CD14-positive monocyte (primary cell): ENCODE data around the gene CARMIL1. TPM values are rescaled to one million over a fixed set of nuclear protein-coding genes. Genes with fewer than 3 reads are reported as not detected.

Experiments used
- DNase-seq, 3 donors: peaks; one replicate each; pipeline ENCODE4 v3.0.0-alpha.2; 2011 to 2022
- H2AFZ ChIP-seq: 2 replicates; pipeline ENCODE4 v1.6.0; 2012; ENCODE audit warnings: mild to moderate bottlenecking, low read depth, low read length, inconsistent platforms; ENCODE audit not compliant: insufficient read depth, poor library complexity, severe bottlenecking
- H3K27ac ChIP-seq, 2 donors: 1 replicate in 1 of 2; 2 replicates in 1 of 2; pipeline ENCODE4 v1.5.1; 2012 to 2013; ENCODE audit warnings: low read length in 2 of 2, control low read depth in 1 of 2, inconsistent platforms in 1 of 2, low read depth in 1 of 2, mild to moderate bottlenecking in 1 of 2
- H3K27me3 ChIP-seq, 2 donors: one replicate each; pipeline versions ENCODE4 v1.6.0 to v1.6.1; 2011 to 2013; ENCODE audit warnings: low read length in 2 of 2; ENCODE audit not compliant: control insufficient read depth in 2 of 2, insufficient read depth in 2 of 2
- H3K36me3 ChIP-seq, 2 donors: replicated peaks in 1 of 2; 1 replicate in 1 of 2; 2 replicates in 1 of 2; pipeline versions ENCODE4 v1.5.1 to v1.6.1; 2012 to 2013; ENCODE audit warnings: low read length in 2 of 2, control low read depth in 1 of 2, inconsistent platforms in 1 of 2, mild to moderate bottlenecking in 1 of 2; ENCODE audit not compliant: insufficient read depth in 2 of 2, control insufficient read depth in 1 of 2
- H3K4me1 ChIP-seq, 2 donors: 1 replicate in 1 of 2; 2 replicates in 1 of 2; pipeline versions ENCODE4 v1.5.1 to v1.6.1; 2012 to 2013; ENCODE audit warnings: low read length in 2 of 2, control low read depth in 1 of 2, inconsistent platforms in 1 of 2, mild to moderate bottlenecking in 1 of 2, moderate library complexity in 1 of 2; ENCODE audit not compliant: insufficient read depth in 2 of 2, control insufficient read depth in 1 of 2
- H3K4me2 ChIP-seq: replicated peaks from 2 replicates; pipeline ENCODE3; 2012; ENCODE audit warnings: low read length, moderate library complexity, mild to moderate bottlenecking; ENCODE audit not compliant: poor library complexity, severe bottlenecking; ENCODE audit errors: extremely low read depth
- H3K4me3 ChIP-seq, 3 experiments: fragments of 200-600 bp in 1 of 3; sonication (generic) in 1 of 3; replicated peaks in 1 of 3; 1 replicate in 2 of 3; 2 replicates in 1 of 3; pipeline ENCODE4 v1.5.1; 2011 to 2013; ENCODE audit warnings: low read length in 3 of 3, mild to moderate bottlenecking in 3 of 3, control low read depth in 2 of 3, low read depth in 2 of 3, inconsistent platforms in 1 of 3, moderate library complexity in 1 of 3
- H3K79me2 ChIP-seq: 2 replicates; pipeline ENCODE4 v1.6.0; 2012; ENCODE audit warnings: mild to moderate bottlenecking, control low read depth, inconsistent platforms, low read length, moderate library complexity; ENCODE audit not compliant: insufficient read depth
- H3K9ac ChIP-seq: 2 replicates; pipeline ENCODE4 v1.6.0; 2017; ENCODE audit warnings: low read length, mild to moderate bottlenecking; ENCODE audit not compliant: insufficient read depth, poor library complexity, severe bottlenecking
- H3K9me3 ChIP-seq, 2 donors: replicated peaks in 1 of 2; 1 replicate in 1 of 2; 2 replicates in 1 of 2; pipeline versions ENCODE4 v1.5.1 to v1.6.1; 2012 to 2013; ENCODE audit warnings: low read length in 2 of 2, control low read depth in 1 of 2; ENCODE audit not compliant: control insufficient read depth in 1 of 2, insufficient read depth in 1 of 2
- H4K20me1 ChIP-seq: 2 replicates; pipeline ENCODE4 v1.6.0; 2012; ENCODE audit warnings: mild to moderate bottlenecking, low read length, control low read depth, moderate library complexity; ENCODE audit not compliant: insufficient read depth
- H3K27ac Mint-ChIP-seq, 7 donors: one replicate each; pipeline ENCODE4 v1.8.0; 2020; ENCODE audit warnings: mild to moderate bottlenecking in 7 of 7, mixed read lengths in 7 of 7, moderate library complexity in 6 of 7, inconsistent platforms in 2 of 7
- H3K27me3 Mint-ChIP-seq, 3 donors: one replicate each; pipeline ENCODE4 v1.8.0; 2021 to 2022; ENCODE audit warnings: low read depth in 3 of 3, mild to moderate bottlenecking in 3 of 3, mixed read lengths in 3 of 3, moderate library complexity in 3 of 3, inconsistent platforms in 1 of 3
- H3K36me3 Mint-ChIP-seq, 2 donors: one replicate each; pipeline ENCODE4 v1.8.0; 2020; ENCODE audit warnings: mixed read lengths in 2 of 2, inconsistent platforms in 1 of 2, mild to moderate bottlenecking in 1 of 2
- H3K4me1 Mint-ChIP-seq: one replicate; pipeline ENCODE4 v1.8.0; 2020; ENCODE audit warnings: mild to moderate bottlenecking, mixed read lengths
- H3K4me3 Mint-ChIP-seq, 2 donors: one replicate each; pipeline ENCODE4 v1.8.0; 2020; ENCODE audit warnings: mild to moderate bottlenecking in 2 of 2, mixed read lengths in 2 of 2, moderate library complexity in 1 of 2
- H3K9me3 Mint-ChIP-seq, 7 donors: one replicate each; pipeline ENCODE4 v1.8.0; 2020 to 2022; ENCODE audit warnings: mixed read lengths in 7 of 7, mild to moderate bottlenecking in 6 of 7, moderate library complexity in 6 of 7, inconsistent platforms in 2 of 7
- CTCF ChIP-seq: fragments of 200-600 bp; IDR thresholded peaks from one replicate; pipeline ENCODE4 v1.8.0; 2022; ENCODE audit warnings: antibody characterized with exemption, mild to moderate bottlenecking
- WGBS: methylation state at CpG from one replicate; pipeline ENCODE4 v1.1.5; 2013; ENCODE audit warnings: missing lambda C conversion rate; ENCODE audit not compliant: insufficient coverage; 5-methylcytosine and 5-hydroxymethylcytosine counted together
- intact Hi-C, 2 donors: fragments of 100-400 bp; cut with micrococcal nuclease; formaldehyde crosslinking; loops; one replicate each; pipeline versions ENCODE4 v1.15.0 to v1.15.1; 2023
- polyA minus RNA-seq: library from RNA; depleted of rRNA, polyadenylated mRNA; stranded (reverse); fragments of >200 nt; gene quantifications from 2 replicates; pipeline ENCODE4 v1.2.3, GENCODE V29; 2012
- polyA plus RNA-seq, 3 donors: library from polyadenylated mRNA; depleted of rRNA in 1 of 3; unstranded in 2 of 3; stranded (reverse) in 1 of 3; fragments of 300-500 nt in 2 of 3; fragments of >200 nt in 1 of 3; fragmentation: Illumina TruSeq in 2 of 3; gene quantifications; 1 replicate in 2 of 3; 2 replicates in 1 of 3; pipeline ENCODE4 v1.2.3, GENCODE V29; 2012 to 2021
- total RNA-seq, 12 experiments: library from RNA in 1 of 12; stranded (reverse) in 1 of 12; fragments of 120-200 nt in 1 of 12; gene quantifications; one replicate each; pipeline ENCODE4 v1.2.4 and lab custom pipeline; 2013 to 2026; ENCODE audit warnings: mixed read lengths in 6 of 12, inconsistent platforms in 1 of 12

Gene CARMIL1
- 2.3 TPM for total RNA-seq (2013)
- polyA plus RNA-seq (under 1 TPM; 0.30 to 0.49 (median 0.41) TPM), polyA minus RNA-seq (1.2 TPM in 2 replicates), total RNA-seq (lab: John Stamatoyannopoulos, UW) (2.3 to 16.6 (median 6.4) reads per million in 11 experiments)

- peaks cover 0 to 4% of the 10 kb centered on the region in 2 donors for H3K36me3 Mint-ChIP-seq
- Histone ChIP-seq H3K9ac (peak within 1 kb of the TSS; percentile 68), H3K9me3 (no peaks in the 10 kb centered on the region), H3K27me3 (peaks cover 0 to 5% of the 10 kb centered on the region in 2 donors), H3K4me3 (peak within 1 kb of the TSS; percentile 56 to 95 (median 88)), H3K79me2 (no peaks in the 10 kb centered on the region), H3K4me1 (peaks cover 17 to 23% of the 10 kb centered on the region in 2 donors), H3K4me2 (peak within 1 kb of the TSS; percentile 90), H2AFZ (peak within 1 kb of the TSS; percentile 88), H4K20me1 (no peaks in the 10 kb centered on the region), H3K27ac (no peak within 1 kb of the TSS), H3K36me3 (no peaks in the 10 kb centered on the region)
- peaks cover 28% of the 10 kb centered on the region for H3K4me1 Mint-ChIP-seq
- peak within 1 kb of the TSS; percentile 83 to 90 for H3K4me3 Mint-ChIP-seq
- peaks cover 14 to 22% (median 19%) of the 10 kb centered on the region in 3 donors for H3K27me3 Mint-ChIP-seq
- intact Hi-C loops, result loop anchor here in 1 of 2 donors (10.0 kb wide), 1 partner anchor 276 kb away; no protein-coding TSS in a partner anchor
- H3K9me3 Mint-ChIP-seq, result peaks cover 0 to 5% (median 0%) of the 10 kb centered on the region in 7 donors
- DNase-seq, result peak; percentile 28 to 45 (median 40)
- TF ChIP-seq CTCF, result peak; percentile 65
- H3K27ac Mint-ChIP-seq, result peak within 1 kb of the TSS in 3 of 7 donors; percentile 18 to 68 (median 22)
- WGBS, result under 1% methylated on average over 65 of the region's 81 CpGs
Observed at GRCh38 chr6:25278914-25279747, at the start of gene CARMIL1. Gene CARMIL1 (plus strand): TSS chr6:25279374. CDS start chr6:25279796, 422 bp downstream.

GRCh38 chr6:25229671-25230321 lies 49.4 kb upstream of the CARMIL1 start:
- intact Hi-C loops, result no loop called here
- no peaks in the 10 kb centered on the region for H3K36me3 ChIP-seq
- no peak overlapping the region for H3K4me2 ChIP-seq
- no peaks in the 10 kb centered on the region for H3K27me3 Mint-ChIP-seq
- TF ChIP-seq CTCF, result no peak
- no peak overlapping the region for H3K9ac ChIP-seq
- DNase-seq, result no peak
- H3K4me3 Mint-ChIP-seq, result no peak overlapping the region
- H3K36me3 Mint-ChIP-seq, result no peaks in the 10 kb centered on the region
- H3K79me2 ChIP-seq, result no peaks in the 10 kb centered on the region
- no peaks in the 10 kb centered on the region for H3K27me3 ChIP-seq
- H3K9me3 ChIP-seq, result no peaks in the 10 kb centered on the region
- H3K27ac ChIP-seq, result no peak overlapping the region
- no peak overlapping the region for H3K4me3 ChIP-seq
- H4K20me1 ChIP-seq, result no peaks in the 10 kb centered on the region
- H3K4me1 Mint-ChIP-seq, result peaks cover 2% of the 10 kb centered on the region
- no peak overlapping the region for H3K27ac Mint-ChIP-seq
- H3K4me1 ChIP-seq, result no peaks in the 10 kb centered on the region
- no peaks in the 10 kb centered on the region for H3K9me3 Mint-ChIP-seq
- H2AFZ ChIP-seq, result no peak overlapping the region
- WGBS, result no CpG with 5 or more reads among the region's 1 CpG
